ENCODE measurements around the gene PIERCE2. TPM values are rescaled to one million over a fixed set of nuclear protein-coding genes. Genes with fewer than 3 reads are reported as not detected.
"Not testable (repeated sequence)": the region's sequence is repeated elsewhere in the genome, so short reads cannot be mapped to it uniquely, and the experiment has no call there.

PIERCE2 gene
- 5.4 and 8.5 TPM in 2 replicates for total RNA-seq
- polyA plus RNA-seq (2012): 4.1 TPM

- peak; percentile 95 for DNase-seq (ENCODE audit: low read depth)
Observed at GRCh38 chr15:55408012-55408928, at the start of gene PIERCE2, which contains the start of gene CCPG1. PIERCE2 (plus strand) TSS chr15:55408495; CDS start chr15:55408769, 274 bp downstream. CCPG1 (minus strand) TSS chr15:55408359; CDS start chr15:55389424, 18,935 bp downstream.

- DNase-seq (ENCODE audit: low read depth): no peak
Observed at GRCh38 chr15:55360256-55360655, 48.0 kb upstream of the PIERCE2 start.

GRCh38 chr15:55361048-55361447 lies 47.2 kb upstream of the PIERCE2 start:
- no peak for DNase-seq (ENCODE audit: low read depth)

GRCh38 chr15:55362641-55363040 lies 45.7 kb upstream of the PIERCE2 start:
- no peak for DNase-seq (ENCODE audit: low read depth)

- no peak for DNase-seq (ENCODE audit: low read depth)
Observed at GRCh38 chr15:55366981-55367380, 41.3 kb upstream of the PIERCE2 start.

GRCh38 chr15:55372701-55373440 lies 35.4 kb upstream of the PIERCE2 start:
- DNase-seq (ENCODE audit: low read depth): no peak

- no peak for DNase-seq (ENCODE audit: low read depth)
Observed at GRCh38 chr15:55379095-55379494, 29.2 kb upstream of the PIERCE2 start.

GRCh38 chr15:55381595-55381994 lies 26.7 kb upstream of the PIERCE2 start:
- DNase-seq (ENCODE audit: low read depth): no peak

- DNase-seq (ENCODE audit: low read depth): no peak
Observed at GRCh38 chr15:55383687-55384086, 24.6 kb upstream of the PIERCE2 start.

GRCh38 chr15:55387027-55387426 lies 21.3 kb upstream of the PIERCE2 start:
- no peak for DNase-seq (ENCODE audit: low read depth)

GRCh38 chr15:55389264-55389607 lies 19.1 kb upstream of the PIERCE2 start:
- DNase-seq (ENCODE audit: low read depth): peak; percentile 22

GRCh38 chr15:55394694-55395093 lies 13.6 kb upstream of the PIERCE2 start:
- DNase-seq (ENCODE audit: low read depth): peak; percentile 83

- no peak for DNase-seq (ENCODE audit: low read depth)
Observed at GRCh38 chr15:55398243-55398642, 10.1 kb upstream of the PIERCE2 start.

- not testable (repeated sequence) for DNase-seq (ENCODE audit: low read depth)
Observed at GRCh38 chr15:55400050-55400449, 8.2 kb upstream of the PIERCE2 start.

GRCh38 chr15:55401786-55402246 lies 6.5 kb upstream of the PIERCE2 start:
- DNase-seq (ENCODE audit: low read depth): no peak

- DNase-seq (ENCODE audit: low read depth): no peak
Observed at GRCh38 chr15:55402707-55403106, 5.6 kb upstream of the PIERCE2 start.

- peak; percentile 25 for DNase-seq (ENCODE audit: low read depth)
Observed at GRCh38 chr15:55403531-55403930, 4.8 kb upstream of the PIERCE2 start.

GRCh38 chr15:55407498-55408011 lies 740 bp upstream of the PIERCE2 start:
- DNase-seq (ENCODE audit: low read depth): peak; percentile 40

GRCh38 chr15:55408976-55409375 lies 681 bp downstream of the PIERCE2 start:
- DNase-seq (ENCODE audit: low read depth): not testable (repeated sequence)

GRCh38 chr15:55417678-55418077 lies 9.4 kb downstream of the PIERCE2 start:
- DNase-seq (ENCODE audit: low read depth): not testable (repeated sequence)

- DNase-seq (ENCODE audit: low read depth): no peak
Observed at GRCh38 chr15:55420171-55420866, 12.0 kb downstream of the PIERCE2 start.

All from myocyte (in vitro differentiated cells).